ENCODE results near the gene COL1A1. TPM values are rescaled to one million over a fixed set of nuclear protein-coding genes. Genes with fewer than 3 reads are reported as not detected.

The COL1A1 gene
- total RNA-seq, 2 experiments from 2014 or later, result 0.95 to 1.7 TPM

- no peaks in the 10 kb centered on the region for H3K9me3 Mint-ChIP-seq
Measured at GRCh38 chr17:50194934-50195865, 6.2 kb downstream of the COL1A1 start.

GRCh38 chr17:50194140-50194933, 7.1 kb downstream of the COL1A1 start:
- no peak overlapping the region for H3K4me3 Mint-ChIP-seq
- H3K9me3 Mint-ChIP-seq, result no peaks in the 10 kb centered on the region
- no peak overlapping the region for H3K27ac Mint-ChIP-seq
- no peak for DNase-seq
- intact Hi-C loops (cut with micrococcal nuclease), result no loop called here
- peaks cover 3% of the 10 kb centered on the region for H3K27me3 Mint-ChIP-seq (ENCODE audit: low read depth)
- H3K36me3 Mint-ChIP-seq (ENCODE audit: low read depth), result no peaks in the 10 kb centered on the region
- CTCF ChIA-PET, result no interaction called here
- H3K4me1 Mint-ChIP-seq (ENCODE audit: low read depth), result peaks cover 5% of the 10 kb centered on the region

More at GRCh38 chr17:50194934-50195865, 6.2 kb downstream of the COL1A1 start:
- Mint-ChIP-seq H3K36me3 (ENCODE audit: low read depth) (no peaks in the 10 kb centered on the region), H3K27ac (no peak overlapping the region), H3K4me3 (no peak overlapping the region), H3K4me1 (ENCODE audit: low read depth) (peaks cover 8% of the 10 kb centered on the region), H3K27me3 (ENCODE audit: low read depth) (peaks cover 3% of the 10 kb centered on the region)
- intact Hi-C loops (cut with micrococcal nuclease), result no loop called here
- CTCF ChIA-PET, result no interaction called here
- no peak for DNase-seq

GRCh38 chr17:50192618-50193291, 8.7 kb downstream of the COL1A1 start:
- DNase-seq, result no peak
- Mint-ChIP-seq H3K27ac (no peak overlapping the region), H3K9me3 (no peaks in the 10 kb centered on the region), H3K4me1 (ENCODE audit: low read depth) (no peaks in the 10 kb centered on the region), H3K4me3 (no peak overlapping the region), H3K36me3 (ENCODE audit: low read depth) (no peaks in the 10 kb centered on the region), H3K27me3 (ENCODE audit: low read depth) (no peaks in the 10 kb centered on the region)
- intact Hi-C loops (cut with micrococcal nuclease), result no loop called here
- CTCF ChIA-PET, result interaction anchor here (0.7 to 0.9 kb wide), 3 partner anchors 8 to 23 kb away, joined by 3 read pairs; no protein-coding TSS in a partner anchor

GRCh38 chr17:50192144-50192617, 9.2 kb downstream of the COL1A1 start:
- H3K4me3 Mint-ChIP-seq, result no peak overlapping the region

GRCh38 chr17:50191359-50192143, 9.9 kb downstream of the COL1A1 start:
- Mint-ChIP-seq H3K27ac (no peak overlapping the region), H3K4me1 (ENCODE audit: low read depth) (no peaks in the 10 kb centered on the region), H3K36me3 (ENCODE audit: low read depth) (no peaks in the 10 kb centered on the region), H3K27me3 (ENCODE audit: low read depth) (no peaks in the 10 kb centered on the region), H3K9me3 (no peaks in the 10 kb centered on the region), H3K4me3 (no peak overlapping the region)
- CTCF ChIA-PET, result interaction anchor here (0.9 kb wide), 2 partner anchors 9 to 21 kb away, joined by 3 read pairs; no protein-coding TSS in a partner anchor
- no peak for DNase-seq
- intact Hi-C loops (cut with micrococcal nuclease), result no loop called here

More at GRCh38 chr17:50192144-50192617, 9.2 kb downstream of the COL1A1 start:
- intact Hi-C loops (cut with micrococcal nuclease), result no loop called here
- Mint-ChIP-seq H3K27me3 (ENCODE audit: low read depth) (no peaks in the 10 kb centered on the region), H3K36me3 (ENCODE audit: low read depth) (no peaks in the 10 kb centered on the region), H3K27ac (no peak overlapping the region), H3K4me1 (ENCODE audit: low read depth) (no peaks in the 10 kb centered on the region), H3K9me3 (no peaks in the 10 kb centered on the region)
- no peak for DNase-seq
- CTCF ChIA-PET, result interaction anchor here (0.9 kb wide), 2 partner anchors 8 to 20 kb away, joined by 3 read pairs; no protein-coding TSS in a partner anchor

- H3K9me3 Mint-ChIP-seq, result no peaks in the 10 kb centered on the region
- DNase-seq, result no peak
- H3K36me3 Mint-ChIP-seq (ENCODE audit: low read depth), result no peaks in the 10 kb centered on the region
- no peak overlapping the region for H3K27ac Mint-ChIP-seq
- H3K4me1 Mint-ChIP-seq (ENCODE audit: low read depth), result no peaks in the 10 kb centered on the region
- CTCF ChIA-PET, result interaction anchor here (0.6 kb wide), 2 partner anchors 106 to 1186 kb away, joined by 4 to 7 read pairs; no protein-coding TSS in a partner anchor
- intact Hi-C loops (cut with micrococcal nuclease), result no loop called here
- no peak overlapping the region for H3K4me3 Mint-ChIP-seq
- H3K27me3 Mint-ChIP-seq (ENCODE audit: low read depth), result no peaks in the 10 kb centered on the region
Measured at GRCh38 chr17:50190603-50191358, 10.7 kb downstream of the COL1A1 start.

GRCh38 chr17:50190293-50190602, 11.2 kb downstream of the COL1A1 start:
- CTCF ChIA-PET, result interaction anchor here (0.6 kb wide), 2 partner anchors 106 to 1185 kb away, joined by 4 to 7 read pairs; no protein-coding TSS in a partner anchor
- Mint-ChIP-seq H3K27me3 (ENCODE audit: low read depth) (no peaks in the 10 kb centered on the region), H3K36me3 (ENCODE audit: low read depth) (no peaks in the 10 kb centered on the region), H3K27ac (no peak overlapping the region), H3K4me3 (no peak overlapping the region), H3K9me3 (no peaks in the 10 kb centered on the region), H3K4me1 (ENCODE audit: low read depth) (no peaks in the 10 kb centered on the region)
- no peak for DNase-seq
- intact Hi-C loops (cut with micrococcal nuclease), result no loop called here

- CTCF ChIA-PET, result interaction anchor here (0.6 kb wide), 1 partner anchor 107 kb away, joined by 4 read pairs; no protein-coding TSS in a partner anchor
- intact Hi-C loops (cut with micrococcal nuclease), result no loop called here
- H3K36me3 Mint-ChIP-seq (ENCODE audit: low read depth), result no peaks in the 10 kb centered on the region
- DNase-seq, result no peak
- H3K4me3 Mint-ChIP-seq, result no peak overlapping the region
- no peaks in the 10 kb centered on the region for H3K9me3 Mint-ChIP-seq
- H3K27ac Mint-ChIP-seq, result no peak overlapping the region
- no peaks in the 10 kb centered on the region for H3K27me3 Mint-ChIP-seq (ENCODE audit: low read depth)
- H3K4me1 Mint-ChIP-seq (ENCODE audit: low read depth), result peaks cover under 1% of the 10 kb centered on the region
Measured at GRCh38 chr17:50189550-50190292, 11.7 kb downstream of the COL1A1 start.

- Mint-ChIP-seq H3K36me3 (ENCODE audit: low read depth) (no peaks in the 10 kb centered on the region), H3K4me1 (ENCODE audit: low read depth) (peaks cover 5% of the 10 kb centered on the region), H3K4me3 (no peak overlapping the region), H3K27me3 (ENCODE audit: low read depth) (no peaks in the 10 kb centered on the region), H3K27ac (no peak overlapping the region), H3K9me3 (no peaks in the 10 kb centered on the region)
- CTCF ChIA-PET, result no interaction called here
- DNase-seq, result no peak
- intact Hi-C loops (cut with micrococcal nuclease), result no loop called here
Measured at GRCh38 chr17:50188921-50189549, 12.4 kb downstream of the COL1A1 start.

- CTCF ChIA-PET, result interaction anchor here (1.2 to 1.5 kb wide), 3 partner anchors 8 to 19 kb away, joined by 3 to 6 read pairs (median 3); partner anchors contain the start of gene COL1A1
- intact Hi-C loops (cut with micrococcal nuclease), result no loop called here
- Mint-ChIP-seq H3K4me1 (ENCODE audit: low read depth) (peaks cover 10% of the 10 kb centered on the region), H3K36me3 (ENCODE audit: low read depth) (no peaks in the 10 kb centered on the region), H3K4me3 (no peak overlapping the region), H3K27ac (no peak overlapping the region), H3K9me3 (no peaks in the 10 kb centered on the region), H3K27me3 (ENCODE audit: low read depth) (no peaks in the 10 kb centered on the region)
- no peak for DNase-seq
Measured at GRCh38 chr17:50188531-50188920, 12.9 kb downstream of the COL1A1 start.

Data from activated naive CD4-positive, alpha-beta T cell treated with anti-CD3 and anti-CD28 coated beads for 36 hours (primary cell).